ENCODE measurements around the gene PRRG2. TPM values are rescaled to one million over a fixed set of nuclear protein-coding genes. Genes with fewer than 3 reads are reported as not detected.

PRRG2 gene
- total RNA-seq, 1 experiment from 2014 or later, result 17.0 TPM

DNA sequence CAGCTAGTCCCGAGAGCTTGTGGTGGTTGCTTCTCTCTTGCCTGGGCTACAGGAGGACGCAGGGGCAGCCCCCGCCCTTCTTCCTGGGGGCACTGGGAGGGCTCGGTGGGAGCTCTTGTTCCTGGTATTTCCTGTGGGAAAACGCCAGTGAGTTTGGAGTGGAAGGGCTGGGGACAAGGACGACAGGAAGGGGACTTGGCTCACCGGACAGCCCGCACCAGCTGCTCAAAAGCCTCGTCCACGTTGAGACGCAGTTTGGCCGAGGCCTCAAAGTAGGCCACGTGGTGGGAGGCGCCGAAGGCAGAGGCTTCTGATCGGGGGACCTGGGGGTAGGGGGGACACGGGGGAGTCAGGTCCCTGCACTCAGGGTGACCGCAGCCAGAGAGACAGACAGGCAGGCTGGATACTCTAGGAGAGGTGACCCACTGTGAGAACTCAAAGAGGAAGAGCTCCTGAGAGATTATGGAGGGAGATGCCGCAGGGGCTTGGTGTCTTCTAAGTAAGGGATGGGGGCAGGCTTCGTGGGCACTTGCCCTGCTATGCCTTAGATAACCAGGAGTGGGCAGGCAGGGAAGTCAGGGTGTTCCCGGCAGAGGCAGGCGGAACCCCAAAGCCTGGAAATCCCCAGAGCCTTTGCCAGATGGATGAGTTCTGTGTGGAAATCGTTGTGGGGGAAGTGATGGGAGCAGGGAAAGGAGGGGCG lies 54.6 kb downstream of the PRRG2 start:
- TF ChIP-seq EZH2phosphoT487 (IDR thresholded peaks at IDR 0.05; ENCODE audit: borderline replicate concordance, low read length) (no peak), EZH2 (IDR thresholded peaks at IDR 0.05; ENCODE audit: low read length, unreplicated experiment) (no peak)
- TF ChIP-seq, protein P1, sequence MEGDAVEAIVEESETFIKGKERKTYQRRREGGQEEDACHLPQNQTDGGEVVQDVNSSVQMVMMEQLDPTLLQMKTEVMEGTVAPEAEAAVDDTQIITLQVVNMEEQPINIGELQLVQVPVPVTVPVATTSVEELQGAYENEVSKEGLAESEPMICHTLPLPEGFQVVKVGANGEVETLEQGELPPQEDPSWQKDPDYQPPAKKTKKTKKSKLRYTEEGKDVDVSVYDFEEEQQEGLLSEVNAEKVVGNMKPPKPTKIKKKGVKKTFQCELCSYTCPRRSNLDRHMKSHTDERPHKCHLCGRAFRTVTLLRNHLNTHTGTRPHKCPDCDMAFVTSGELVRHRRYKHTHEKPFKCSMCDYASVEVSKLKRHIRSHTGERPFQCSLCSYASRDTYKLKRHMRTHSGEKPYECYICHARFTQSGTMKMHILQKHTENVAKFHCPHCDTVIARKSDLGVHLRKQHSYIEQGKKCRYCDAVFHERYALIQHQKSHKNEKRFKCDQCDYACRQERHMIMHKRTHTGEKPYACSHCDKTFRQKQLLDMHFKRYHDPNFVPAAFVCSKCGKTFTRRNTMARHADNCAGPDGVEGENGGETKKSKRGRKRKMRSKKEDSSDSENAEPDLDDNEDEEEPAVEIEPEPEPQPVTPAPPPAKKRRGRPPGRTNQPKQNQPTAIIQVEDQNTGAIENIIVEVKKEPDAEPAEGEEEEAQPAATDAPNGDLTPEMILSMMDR (conservative IDR thresholded peaks at IDR 0.05; ENCODE audit: low read depth, low read length), result no peak
- Histone ChIP-seq H2AFZ (ENCODE audit: low read length) (no peak overlapping the region), H3F3A (ENCODE audit: low read length, unreplicated experiment) (no peaks in the 10 kb centered on the region), H3K27ac (ENCODE audit: low read length) (no peak overlapping the region), H3K9ac (ENCODE audit: low read length) (no peak overlapping the region), H3K9me2 (replicated peaks; ENCODE audit: low read length) (no peaks in the 10 kb centered on the region), H3K9me3 (ENCODE audit: low read length) (no peaks in the 10 kb centered on the region), H3K27me3 (ENCODE audit: low read length) (no peaks in the 10 kb centered on the region), H3K79me2 (ENCODE audit: low read length) (0 out of 2 replicates have a peak, but pooled peaks cover 3% of the 10 kb centered on the region), H3K4me1 (ENCODE audit: insufficient read depth, low read length) (peaks cover 23% of the 10 kb centered on the region), H3K4me2 (ENCODE audit: low read length) (no peak overlapping the region), H4K20me1 (ENCODE audit: low read length) (no peaks in the 10 kb centered on the region), H3K36me3 (ENCODE audit: low read depth, low read length) (no peaks in the 10 kb centered on the region), H3K4me3 (ENCODE audit: low read length) (no peak overlapping the region)
- ATAC-seq (no peak), DNase-seq (no peak)
- POLR2A ChIA-PET (ENCODE audit: unreplicated experiment), result no interaction called here
- intact Hi-C loops (cut with micrococcal nuclease), result no loop called here
- BruUV-seq (replicated peaks), result no TSS peak
- CTCF ChIA-PET, result no interaction called here

DNA sequence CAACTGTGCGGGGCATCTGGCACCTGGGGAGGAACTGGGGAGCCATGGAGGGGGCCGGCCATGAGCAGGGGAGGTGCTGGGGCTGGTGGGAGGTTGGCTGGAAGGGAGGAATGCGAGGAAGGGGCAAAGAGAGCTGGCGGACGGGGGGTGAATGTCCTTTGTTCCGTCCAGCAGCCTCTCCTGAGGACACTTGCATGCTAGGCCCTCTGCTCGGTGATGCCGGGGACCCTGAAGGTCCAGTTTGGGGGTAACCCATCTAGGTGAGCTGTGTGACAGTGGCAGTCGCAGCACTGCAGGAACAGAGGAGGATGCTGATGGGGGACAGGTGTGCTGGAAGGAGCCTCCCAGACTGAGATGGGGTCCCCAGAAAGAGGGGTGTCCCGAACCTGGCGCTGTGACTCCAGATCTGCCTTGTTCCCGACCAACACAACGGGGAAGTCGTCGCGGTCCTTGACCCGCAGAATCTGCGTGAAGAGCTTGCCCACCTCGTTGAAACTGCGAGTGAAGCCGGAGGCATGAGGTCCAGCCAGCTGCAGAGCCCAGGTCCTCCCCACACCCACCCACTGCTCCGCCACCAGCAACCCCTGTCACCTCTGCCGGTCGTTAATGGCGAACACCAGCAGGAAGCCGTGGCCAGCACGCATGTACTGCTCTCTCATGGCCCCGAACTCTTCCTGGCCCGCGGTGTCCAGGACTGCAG lies 55.3 kb downstream of the PRRG2 start:
- H4K20me1 ChIP-seq (ENCODE audit: low read length), result no peaks in the 10 kb centered on the region
- no peak overlapping the region for H3K9ac ChIP-seq (ENCODE audit: low read length)
- ChIA-PET CTCF (no interaction called here), POLR2A (ENCODE audit: unreplicated experiment) (no interaction called here)
- no TSS peak for BruUV-seq (replicated peaks)
- no peaks in the 10 kb centered on the region for H3K36me3 ChIP-seq (ENCODE audit: low read depth, low read length)
- no peaks in the 10 kb centered on the region for H3K27me3 ChIP-seq (ENCODE audit: low read length)
- H3K27ac ChIP-seq (ENCODE audit: low read length), result no peak overlapping the region
- H3K4me3 ChIP-seq (ENCODE audit: low read length), result no peak overlapping the region
- ATAC-seq (no peak), DNase-seq (no peak)
- H3K79me2 ChIP-seq (ENCODE audit: low read length), result peaks cover 8% of the 10 kb centered on the region; the same call in 1 of the 2 replicates
- H3F3A ChIP-seq (ENCODE audit: low read length, unreplicated experiment), result peaks cover 3% of the 10 kb centered on the region
- no peaks in the 10 kb centered on the region for H3K9me3 ChIP-seq (ENCODE audit: low read length)
- no peaks in the 10 kb centered on the region for H3K9me2 ChIP-seq (replicated peaks; ENCODE audit: low read length)
- no peak for TF ChIP-seq EZH2phosphoT487 (IDR thresholded peaks at IDR 0.05; ENCODE audit: borderline replicate concordance, low read length)
- H2AFZ ChIP-seq (ENCODE audit: low read length), result no peak overlapping the region
- no peak overlapping the region for H3K4me2 ChIP-seq (ENCODE audit: low read length)
- H3K4me1 ChIP-seq (ENCODE audit: insufficient read depth, low read length), result peaks cover 30% of the 10 kb centered on the region
- intact Hi-C loops (cut with micrococcal nuclease), result no loop called here

DNA sequence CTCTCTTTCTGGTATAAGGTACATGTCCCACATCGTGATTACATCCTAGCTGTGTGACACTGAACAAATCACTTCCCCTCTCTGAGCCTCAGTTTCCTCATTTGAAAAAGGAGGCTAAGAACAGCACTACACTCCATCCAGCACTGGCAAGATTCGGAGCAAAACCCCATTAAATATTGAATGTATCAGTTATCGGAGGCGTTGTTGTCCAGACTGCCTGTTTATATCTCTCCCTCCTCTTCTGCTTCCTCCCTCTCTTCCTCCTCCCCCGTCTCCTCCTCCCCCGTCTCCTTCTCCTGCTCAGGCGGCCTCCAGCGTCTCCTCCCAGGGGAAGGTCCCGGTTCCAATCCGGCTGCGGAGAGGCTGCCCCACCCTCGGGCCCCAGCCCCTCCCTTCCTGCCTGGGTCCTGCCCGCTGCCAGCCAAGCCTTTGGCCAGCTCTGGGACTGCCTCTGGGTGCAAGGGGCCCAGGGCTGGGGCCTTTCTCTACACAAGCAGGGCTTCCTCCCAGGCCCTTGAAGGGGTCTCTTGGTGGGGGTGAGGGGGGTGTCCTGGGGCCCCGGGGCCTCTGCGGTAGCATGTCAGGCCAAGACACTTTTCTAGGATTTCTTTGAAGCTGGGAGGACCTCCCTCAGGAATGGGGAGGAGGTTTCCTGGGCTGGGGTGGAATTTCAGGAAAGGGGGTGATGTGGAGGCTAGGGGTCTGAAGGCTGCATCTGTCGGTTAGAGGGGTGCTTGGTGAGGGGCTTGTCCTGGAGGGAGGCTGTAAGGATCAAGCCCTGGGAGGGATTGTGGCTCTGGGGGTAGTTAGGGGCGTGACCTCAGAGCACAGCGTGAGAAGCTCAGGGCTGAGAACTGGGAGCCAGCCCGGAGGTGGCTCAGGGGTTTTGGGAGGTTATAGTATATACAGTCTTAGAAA lies 57.0 kb downstream of the PRRG2 start:
- Histone ChIP-seq H3K9me3 (ENCODE audit: low read length) (no peaks in the 10 kb centered on the region), H3K9ac (ENCODE audit: low read length) (peak overlapping the region; percentile 29), H3K4me2 (ENCODE audit: low read length) (peak overlapping the region; percentile 96), H3K79me2 (ENCODE audit: low read length) (peaks cover 19% of the 10 kb centered on the region), H3K36me3 (ENCODE audit: low read depth, low read length) (no peaks in the 10 kb centered on the region), H3K4me3 (ENCODE audit: low read length) (peak overlapping the region; percentile 58), H3K9me2 (replicated peaks; ENCODE audit: low read length) (no peaks in the 10 kb centered on the region), H3K27ac (ENCODE audit: low read length) (peak overlapping the region; percentile 50), H3K4me1 (ENCODE audit: insufficient read depth, low read length) (peaks cover 38% of the 10 kb centered on the region), H4K20me1 (ENCODE audit: low read length) (no peaks in the 10 kb centered on the region), H3K27me3 (ENCODE audit: low read length) (no peaks in the 10 kb centered on the region), H3F3A (ENCODE audit: low read length, unreplicated experiment) (peaks cover 3% of the 10 kb centered on the region), H2AFZ (ENCODE audit: low read length) (peak overlapping the region; percentile 29)
- ChIA-PET CTCF (interaction anchor here (0.6 kb wide), 1 partner anchor 43 kb away, joined by 6 read pairs; no protein-coding TSS in a partner anchor), POLR2A (ENCODE audit: unreplicated experiment) (no interaction called here)
- peak; percentile 87 for DNase-seq
- intact Hi-C loops (cut with micrococcal nuclease), result no loop called here
- no peak for TF ChIP-seq EZH2phosphoT487 (IDR thresholded peaks at IDR 0.05; ENCODE audit: borderline replicate concordance, low read length)
- peak; percentile 18 for ATAC-seq
- no TSS peak for BruUV-seq (replicated peaks)
